HG03521 (cell line): Measurements from ENCODE around the gene TEX13D.
"Not testable (repeated sequence)": the region's sequence is repeated elsewhere in the genome, so short reads cannot be mapped to it uniquely, and the experiment has no call there.

Source experiments
- ATAC-seq: cut with Tn5 transposase; IDR thresholded peaks from one replicate; pipeline ENCODE4 v1.9.1; 2021; ENCODE audit warnings: mild to moderate bottlenecking, moderate library complexity; ENCODE audit not compliant: unreplicated experiment

The TEX13D gene

GRCh38 chrX:124332481-124333424, at the start of gene TEX13D:
Gene TEX13D (plus strand): TSS chrX:124332660. CDS start chrX:124332918, 258 bp downstream.
- ATAC-seq, result no peak

GRCh38 chrX:124289443-124289842, 43.0 kb upstream of the TEX13D start:
- ATAC-seq, result no peak

GRCh38 chrX:124293810-124294209, 38.6 kb upstream of the TEX13D start:
- ATAC-seq, result no peak

- ATAC-seq, result not testable (repeated sequence)
Measured at GRCh38 chrX:124299323-124299722, 33.1 kb upstream of the TEX13D start.

- no peak for ATAC-seq
Measured at GRCh38 chrX:124300405-124300804, 32.1 kb upstream of the TEX13D start.

GRCh38 chrX:124307253-124307907, 25.1 kb upstream of the TEX13D start:
- ATAC-seq, result no peak

- no peak for ATAC-seq
Measured at GRCh38 chrX:124325732-124326131, 6.7 kb upstream of the TEX13D start.

GRCh38 chrX:124328765-124329164, 3.7 kb upstream of the TEX13D start:
- ATAC-seq, result no peak

- no peak for ATAC-seq
Measured at GRCh38 chrX:124333862-124334261, 1.4 kb downstream of the TEX13D start.

GRCh38 chrX:124334555-124334954, 2.1 kb downstream of the TEX13D start:
- ATAC-seq, result not testable (repeated sequence)

GRCh38 chrX:124335598-124335997, 3.1 kb downstream of the TEX13D start:
- ATAC-seq, result no peak

GRCh38 chrX:124337916-124338315, 5.5 kb downstream of the TEX13D start:
- no peak for ATAC-seq

GRCh38 chrX:124338733-124339514, 6.5 kb downstream of the TEX13D start:
- ATAC-seq, result no peak

GRCh38 chrX:124341396-124342132, 9.1 kb downstream of the TEX13D start:
- ATAC-seq, result no peak

- ATAC-seq, result no peak
Measured at GRCh38 chrX:124342174-124342867, 9.9 kb downstream of the TEX13D start.

GRCh38 chrX:124343016-124343415, 10.6 kb downstream of the TEX13D start:
- no peak for ATAC-seq

GRCh38 chrX:124344246-124344645, 11.8 kb downstream of the TEX13D start:
- ATAC-seq, result no peak

- ATAC-seq, result no peak
Measured at GRCh38 chrX:124346117-124346876, 13.8 kb downstream of the TEX13D start, which contains the start of gene SH2D1A. Gene SH2D1A (plus strand): TSS chrX:124346563. CDS start chrX:124346643, 80 bp downstream.

GRCh38 chrX:124346877-124347241, 14.4 kb downstream of the TEX13D start:
- ATAC-seq, result no peak
